ENCODE results near the gene STK17B.

DNA sequence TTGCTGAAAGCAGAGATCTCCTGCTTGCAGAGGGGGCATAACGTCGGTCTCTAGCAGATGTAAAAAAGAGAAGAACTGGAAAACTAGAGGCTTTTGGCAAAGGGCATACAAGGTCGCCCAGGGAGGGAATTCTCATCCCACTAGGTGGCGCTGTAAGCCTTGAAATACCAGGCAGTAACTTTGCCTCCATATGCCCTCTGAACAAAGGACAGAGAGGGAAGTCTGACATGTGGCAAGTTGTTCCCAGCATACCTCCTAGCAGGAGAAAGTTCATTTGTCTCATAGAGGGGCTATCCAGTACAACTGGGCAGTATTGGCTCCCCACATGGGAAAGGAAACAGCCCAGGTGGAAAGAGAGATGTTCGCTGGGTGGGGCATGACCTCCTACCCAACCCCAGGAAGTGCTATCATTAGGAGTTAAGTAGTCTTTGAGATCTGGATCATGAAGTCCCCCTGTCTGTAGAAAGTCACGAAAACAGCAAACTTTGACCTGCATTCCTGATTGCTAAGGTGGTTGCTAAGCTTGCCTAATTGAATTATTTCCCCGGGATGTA lies 39.9 kb downstream of the STK17B start:
- no peak for TF ChIP-seq ZNF614 (CRISPR knock-in tag; IDR thresholded peaks at IDR 0.05; ENCODE audit: borderline replicate concordance)
- TF ChIP-seq ZZZ3 (CRISPR knock-in tag; IDR thresholded peaks at IDR 0.05; ENCODE audit: borderline replicate concordance) = no peak
- TF ChIP-seq ARID2 (CRISPR knock-in tag; IDR thresholded peaks at IDR 0.05; ENCODE audit: borderline replicate concordance) = no peak
- no peak for TF ChIP-seq CHD2 (IDR thresholded peaks at IDR 0.05; ENCODE audit: low read depth, low read length)
- TF ChIP-seq ZNF253 (CRISPR knock-in tag; IDR thresholded peaks at IDR 0.05; ENCODE audit: borderline replicate concordance) = no peak
- 0 out of 2 replicates have a peak, but pooled peaks have one; percentile 27 for TF ChIP-seq RARA (CRISPR knock-in tag; IDR thresholded peaks at IDR 0.05)
- TF ChIP-seq, protein P1, sequence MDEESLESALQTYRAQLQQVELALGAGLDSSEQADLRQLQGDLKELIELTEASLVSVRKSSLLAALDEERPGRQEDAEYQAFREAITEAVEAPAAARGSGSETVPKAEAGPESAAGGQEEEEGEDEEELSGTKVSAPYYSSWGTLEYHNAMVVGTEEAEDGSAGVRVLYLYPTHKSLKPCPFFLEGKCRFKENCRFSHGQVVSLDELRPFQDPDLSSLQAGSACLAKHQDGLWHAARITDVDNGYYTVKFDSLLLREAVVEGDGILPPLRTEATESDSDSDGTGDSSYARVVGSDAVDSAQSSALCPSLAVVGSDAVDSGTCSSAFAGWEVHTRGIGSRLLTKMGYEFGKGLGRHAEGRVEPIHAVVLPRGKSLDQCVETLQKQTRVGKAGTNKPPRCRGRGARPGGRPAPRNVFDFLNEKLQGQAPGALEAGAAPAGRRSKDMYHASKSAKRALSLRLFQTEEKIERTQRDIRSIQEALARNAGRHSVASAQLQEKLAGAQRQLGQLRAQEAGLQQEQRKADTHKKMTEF (CRISPR knock-in tag; IDR thresholded peaks at IDR 0.05) = no peak
- peak; percentile 43; the same call in 1 of the 2 replicates for TF ChIP-seq POGZ (CRISPR knock-in tag; IDR thresholded peaks at IDR 0.05)
- no peak for TF ChIP-seq BRD4 (CRISPR knock-in tag; IDR thresholded peaks at IDR 0.05)
- TF ChIP-seq MXI1 (IDR thresholded peaks at IDR 0.05; ENCODE audit: borderline replicate concordance, low read depth, low read length) = no peak; the same call in 2 of the 3 replicates
- TF ChIP-seq, protein P2, sequence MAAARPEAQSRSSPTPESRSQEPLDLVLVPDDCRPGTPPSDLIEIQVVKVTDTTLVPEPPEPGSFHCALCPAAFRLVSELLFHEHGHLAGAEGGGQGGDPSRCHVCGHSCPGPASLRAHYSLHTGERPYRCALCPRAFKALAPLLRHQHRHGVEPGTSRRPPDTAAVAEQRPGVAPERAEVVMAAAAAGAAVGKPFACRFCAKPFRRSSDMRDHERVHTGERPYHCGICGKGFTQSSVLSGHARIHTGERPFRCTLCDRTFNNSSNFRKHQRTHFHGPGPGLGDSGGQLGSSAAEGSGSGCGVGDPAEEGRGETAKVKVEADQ (CRISPR knock-in tag; IDR thresholded peaks at IDR 0.05; ENCODE audit: borderline replicate concordance) = no peak
- TF ChIP-seq NR1H2 (CRISPR knock-in tag; IDR thresholded peaks at IDR 0.05; ENCODE audit: borderline replicate concordance, low read depth) = no peak
- TF ChIP-seq, protein P3, sequence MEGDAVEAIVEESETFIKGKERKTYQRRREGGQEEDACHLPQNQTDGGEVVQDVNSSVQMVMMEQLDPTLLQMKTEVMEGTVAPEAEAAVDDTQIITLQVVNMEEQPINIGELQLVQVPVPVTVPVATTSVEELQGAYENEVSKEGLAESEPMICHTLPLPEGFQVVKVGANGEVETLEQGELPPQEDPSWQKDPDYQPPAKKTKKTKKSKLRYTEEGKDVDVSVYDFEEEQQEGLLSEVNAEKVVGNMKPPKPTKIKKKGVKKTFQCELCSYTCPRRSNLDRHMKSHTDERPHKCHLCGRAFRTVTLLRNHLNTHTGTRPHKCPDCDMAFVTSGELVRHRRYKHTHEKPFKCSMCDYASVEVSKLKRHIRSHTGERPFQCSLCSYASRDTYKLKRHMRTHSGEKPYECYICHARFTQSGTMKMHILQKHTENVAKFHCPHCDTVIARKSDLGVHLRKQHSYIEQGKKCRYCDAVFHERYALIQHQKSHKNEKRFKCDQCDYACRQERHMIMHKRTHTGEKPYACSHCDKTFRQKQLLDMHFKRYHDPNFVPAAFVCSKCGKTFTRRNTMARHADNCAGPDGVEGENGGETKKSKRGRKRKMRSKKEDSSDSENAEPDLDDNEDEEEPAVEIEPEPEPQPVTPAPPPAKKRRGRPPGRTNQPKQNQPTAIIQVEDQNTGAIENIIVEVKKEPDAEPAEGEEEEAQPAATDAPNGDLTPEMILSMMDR (CRISPR knock-in tag; IDR thresholded peaks at IDR 0.05) = peak; percentile 96

Data from HepG2 (cell line).